CD8-positive, alpha-beta memory T cell (primary cell): Measurements from ENCODE around the gene CPAMD8. TPM values are rescaled to one million over a fixed set of nuclear protein-coding genes. Genes with fewer than 3 reads are reported as not detected.
"Not testable (repeated sequence)": the region's sequence is repeated elsewhere in the genome, so short reads cannot be mapped to it uniquely, and the experiment has no call there.

Experiments used
- CTCF ChIA-PET: fragments of 350-600 bp; sonication (Branson Sonifier 250); formaldehyde crosslinking; loops from one replicate; lab custom pipeline; 2021; ENCODE audit warnings: antibody characterized with exemption; lab: Charles Lee
- POLR2A ChIA-PET: fragments of 350-600 bp; sonication (Branson Sonifier 250); formaldehyde crosslinking; loops from one replicate; lab custom pipeline; 2021; ENCODE audit warnings: antibody characterized with exemption; lab: Charles Lee
- DNase-seq, 5 donors: peaks; one replicate each; pipeline versions ENCODE4 v3.0.0 to v3.0.0-alpha.2; 2020 to 2022; ENCODE audit warnings: mixed read lengths in 1 of 5
- H3K27ac ChIP-seq: one replicate; pipeline ENCODE4 v1.7.0; 2013; ENCODE audit warnings: low read depth, mild to moderate bottlenecking, low read length, moderate library complexity
- H3K27me3 ChIP-seq: 2 replicates; pipeline ENCODE4 v1.7.0; 2013; ENCODE audit warnings: low read length, mild to moderate bottlenecking; ENCODE audit not compliant: insufficient read depth, poor library complexity, severe bottlenecking
- H3K36me3 ChIP-seq: 2 replicates; pipeline ENCODE4 v1.7.0; 2013; ENCODE audit warnings: mild to moderate bottlenecking, low read length, moderate library complexity; ENCODE audit not compliant: insufficient read depth
- H3K4me1 ChIP-seq: 2 replicates; pipeline ENCODE4 v1.7.0; 2013; ENCODE audit warnings: mild to moderate bottlenecking, low read length, moderate library complexity; ENCODE audit not compliant: insufficient read depth
- H3K4me3 ChIP-seq: 2 replicates; pipeline ENCODE4 v1.7.0; 2013; ENCODE audit warnings: mild to moderate bottlenecking, low read length
- H3K9me3 ChIP-seq: 2 replicates; pipeline ENCODE4 v1.7.0; 2013; ENCODE audit warnings: mild to moderate bottlenecking, low read length
- H3K27ac Mint-ChIP-seq, 8 donors: one replicate each; pipeline ENCODE4 v1.8.0; 2020 to 2021; ENCODE audit warnings: mixed read lengths in 8 of 8, mild to moderate bottlenecking in 6 of 8, inconsistent platforms in 3 of 8, moderate library complexity in 3 of 8
- H3K27me3 Mint-ChIP-seq, 2 donors: one replicate each; pipeline ENCODE4 v1.8.0; 2020 to 2021; ENCODE audit warnings: mixed read lengths in 2 of 2, mild to moderate bottlenecking in 1 of 2, moderate library complexity in 1 of 2
- H3K36me3 Mint-ChIP-seq, 3 donors: one replicate each; pipeline ENCODE4 v1.8.0; 2020 to 2021; ENCODE audit warnings: mixed read lengths in 3 of 3, inconsistent platforms in 1 of 3, mild to moderate bottlenecking in 1 of 3
- H3K4me1 Mint-ChIP-seq, 3 donors: one replicate each; pipeline ENCODE4 v1.8.0; 2020 to 2021; ENCODE audit warnings: mixed read lengths in 3 of 3, inconsistent platforms in 1 of 3, mild to moderate bottlenecking in 1 of 3
- H3K4me3 Mint-ChIP-seq, 7 donors: one replicate each; pipeline ENCODE4 v1.8.0; 2020 to 2021; ENCODE audit warnings: mixed read lengths in 7 of 7, mild to moderate bottlenecking in 6 of 7, moderate library complexity in 4 of 7, inconsistent platforms in 2 of 7
- H3K9me3 Mint-ChIP-seq, 5 donors: one replicate each; pipeline ENCODE4 v1.8.0; 2020 to 2022; ENCODE audit warnings: mixed read lengths in 5 of 5, mild to moderate bottlenecking in 3 of 5, moderate library complexity in 2 of 5, inconsistent platforms in 1 of 5
- polyA plus RNA-seq: library from polyadenylated mRNA; unstranded; fragments of 300-500 nt; fragmentation: Illumina TruSeq; gene quantifications from one replicate; pipeline ENCODE4 v1.2.3, GENCODE V29; 2021
- total RNA-seq, 2 experiments: library from RNA; stranded (reverse); gene quantifications; one replicate each; pipeline ENCODE4 v1.2.3, GENCODE V29; 2021

The CPAMD8 gene
- total and polyA plus RNA-seq, 3 experiments from 2014 or later: 0.07 to 0.74 (median 0.18) TPM

GRCh38 chr19:16940626-16941025 lies 86.0 kb downstream of the CPAMD8 start:
- no peaks in the 10 kb centered on the region for H3K36me3 ChIP-seq
- no peak overlapping the region for H3K27ac ChIP-seq
- no peaks in the 10 kb centered on the region for H3K9me3 ChIP-seq
- H3K4me3 ChIP-seq: no peak overlapping the region
- peaks cover 0 to 6% (median 4%) of the 10 kb centered on the region in 5 donors for H3K9me3 Mint-ChIP-seq
- H3K27me3 Mint-ChIP-seq: peaks cover 5 to 10% of the 10 kb centered on the region in 2 donors
- H3K36me3 Mint-ChIP-seq: no peaks in the 10 kb centered on the region
- no peaks in the 10 kb centered on the region for H3K4me1 ChIP-seq
- DNase-seq: no peak
- H3K4me3 Mint-ChIP-seq: no peak overlapping the region
- ChIA-PET CTCF (no interaction called here), POLR2A (no interaction called here)
- no peaks in the 10 kb centered on the region for H3K27me3 ChIP-seq
- peak overlapping the region in 1 of 8 donors; percentile 68 for H3K27ac Mint-ChIP-seq
- H3K4me1 Mint-ChIP-seq: no peaks in the 10 kb centered on the region

GRCh38 chr19:16940063-16940462 lies 86.5 kb downstream of the CPAMD8 start:
- H3K36me3 ChIP-seq, DNase-seq, H3K27me3 ChIP-seq, H3K36me3 Mint-ChIP-seq, H3K9me3 ChIP-seq, POLR2A ChIA-PET, H3K4me3 ChIP-seq, H3K27ac ChIP-seq, CTCF ChIA-PET, H3K4me1 ChIP-seq, H3K4me3 Mint-ChIP-seq, H3K4me1 Mint-ChIP-seq, H3K27ac Mint-ChIP-seq: not testable (repeated sequence)
- Mint-ChIP-seq H3K27me3 (peaks cover 5 to 10% of the 10 kb centered on the region in 2 donors), H3K9me3 (peaks cover 5 to 11% (median 9%) of the 10 kb centered on the region in 5 donors)

DNA sequence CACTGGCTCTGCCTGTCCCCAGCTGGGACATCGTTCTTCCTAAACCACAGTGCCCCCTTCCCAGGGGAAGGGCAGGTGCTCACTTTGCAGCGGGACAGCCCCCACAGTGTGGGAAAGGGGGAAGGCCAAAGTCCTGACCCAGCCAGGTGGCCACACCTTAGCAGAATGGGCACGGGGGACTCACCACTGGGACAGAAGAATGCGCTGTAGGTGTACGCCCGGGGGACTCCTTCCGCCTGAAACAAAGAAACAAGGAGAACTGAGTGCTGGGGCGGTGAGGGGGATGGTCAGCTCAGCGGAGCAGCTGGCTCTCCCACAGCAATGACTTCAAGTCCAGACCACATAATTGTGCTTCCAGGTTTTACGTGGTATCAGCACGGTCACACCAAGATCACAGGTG lies 88.4 kb downstream of the CPAMD8 start:
- H3K36me3 ChIP-seq: no peaks in the 10 kb centered on the region
- H3K9me3 ChIP-seq: no peaks in the 10 kb centered on the region
- no peaks in the 10 kb centered on the region for H3K36me3 Mint-ChIP-seq
- H3K27me3 ChIP-seq: no peaks in the 10 kb centered on the region
- peaks cover 16 to 27% (median 20%) of the 10 kb centered on the region in 5 donors for H3K9me3 Mint-ChIP-seq
- no peak overlapping the region for H3K4me3 Mint-ChIP-seq
- no peaks in the 10 kb centered on the region for H3K4me1 ChIP-seq
- DNase-seq: no peak
- H3K27ac ChIP-seq: no peak overlapping the region
- H3K4me1 Mint-ChIP-seq: no peaks in the 10 kb centered on the region
- no peak overlapping the region for H3K4me3 ChIP-seq
- ChIA-PET CTCF (no interaction called here), POLR2A (no interaction called here)
- H3K27ac Mint-ChIP-seq: no peak overlapping the region
- peaks cover 3 to 5% of the 10 kb centered on the region in 2 donors for H3K27me3 Mint-ChIP-seq

- H3K36me3 ChIP-seq, CTCF ChIA-PET, POLR2A ChIA-PET, H3K4me3 ChIP-seq, H3K27me3 ChIP-seq, H3K9me3 ChIP-seq, H3K4me1 Mint-ChIP-seq, H3K4me1 ChIP-seq, DNase-seq, H3K27me3 Mint-ChIP-seq, H3K4me3 Mint-ChIP-seq, H3K27ac Mint-ChIP-seq, H3K27ac ChIP-seq, H3K36me3 Mint-ChIP-seq: not testable (repeated sequence)
- H3K9me3 Mint-ChIP-seq: peaks cover 16 to 28% (median 21%) of the 10 kb centered on the region in 5 donors
Measured at GRCh38 chr19:16937796-16938195, 88.8 kb downstream of the CPAMD8 start.

DNA sequence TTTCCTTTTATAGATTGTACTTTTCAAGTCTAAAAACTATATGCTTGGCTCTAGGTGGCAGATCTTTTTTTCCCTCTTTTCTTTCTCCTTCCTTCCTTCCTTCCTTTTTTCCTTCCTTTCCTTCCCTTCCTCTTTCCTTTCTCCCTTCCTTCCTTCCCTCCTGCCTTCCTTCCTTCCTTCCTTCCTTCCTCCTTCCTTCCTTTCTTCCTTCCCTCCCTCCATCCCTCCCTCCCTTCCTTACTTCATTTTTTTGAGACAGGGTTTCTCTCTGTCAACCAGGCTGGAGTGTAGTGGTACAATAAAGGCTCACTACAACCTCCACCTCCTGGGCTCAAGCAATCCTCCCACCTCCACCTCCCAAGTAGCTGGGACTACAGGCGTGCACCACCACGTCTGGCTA lies 89.7 kb downstream of the CPAMD8 start:
- Histone ChIP-seq H3K36me3 (no peaks in the 10 kb centered on the region), H3K4me3 (no peak overlapping the region), H3K9me3 (no peaks in the 10 kb centered on the region), H3K4me1 (no peaks in the 10 kb centered on the region), H3K27ac (no peak overlapping the region), H3K27me3 (no peaks in the 10 kb centered on the region)
- Mint-ChIP-seq H3K36me3 (peaks cover 0 to under 1% (median 0%) of the 10 kb centered on the region in 3 donors), H3K4me3 (no peak overlapping the region), H3K27ac (no peak overlapping the region), H3K27me3 (peaks cover 0 to 3% of the 10 kb centered on the region in 2 donors), H3K9me3 (peaks cover 16 to 32% (median 27%) of the 10 kb centered on the region in 5 donors), H3K4me1 (no peaks in the 10 kb centered on the region)
- ChIA-PET CTCF (no interaction called here), POLR2A (no interaction called here)
- no peak for DNase-seq

DNA sequence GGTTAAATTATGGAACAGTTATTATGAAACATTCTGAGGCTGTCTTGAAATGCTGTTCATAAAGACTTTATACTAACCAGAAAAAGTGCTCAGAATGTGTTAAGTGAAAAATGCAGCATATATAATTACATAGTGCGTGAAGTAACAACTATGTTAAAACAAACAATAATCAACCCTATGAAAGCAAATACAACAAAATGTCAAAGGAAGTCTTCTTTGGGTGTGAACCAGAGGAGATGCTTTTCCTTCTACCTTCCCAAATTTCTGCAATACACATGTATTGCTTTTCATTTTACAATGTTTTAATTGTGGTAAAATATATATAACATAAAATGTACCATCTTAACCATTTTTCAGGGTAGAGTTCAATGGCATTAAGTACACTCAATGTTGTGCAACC lies 92.1 kb downstream of the CPAMD8 start:
- no peaks in the 10 kb centered on the region for H3K27me3 ChIP-seq
- Mint-ChIP-seq H3K9me3 (peaks cover 16 to 32% (median 28%) of the 10 kb centered on the region in 5 donors), H3K4me1 (no peaks in the 10 kb centered on the region), H3K27ac (no peak overlapping the region), H3K36me3 (peaks cover 0 to 4% (median 0%) of the 10 kb centered on the region in 3 donors), H3K4me3 (no peak overlapping the region), H3K27me3 (peaks cover 2 to 7% of the 10 kb centered on the region in 2 donors)
- POLR2A ChIA-PET: no interaction called here
- no peaks in the 10 kb centered on the region for H3K9me3 ChIP-seq
- DNase-seq: no peak
- no peaks in the 10 kb centered on the region for H3K36me3 ChIP-seq
- H3K4me1 ChIP-seq: no peaks in the 10 kb centered on the region
- no peak overlapping the region for H3K4me3 ChIP-seq
- H3K27ac ChIP-seq: no peak overlapping the region
- CTCF ChIA-PET: no interaction called here

GRCh38 chr19:16931306-16931705 lies 95.3 kb downstream of the CPAMD8 start:
- no peak overlapping the region for H3K27ac ChIP-seq
- Mint-ChIP-seq H3K4me3 (no peak overlapping the region), H3K9me3 (peaks cover 17 to 48% (median 38%) of the 10 kb centered on the region in 5 donors), H3K27me3 (peaks cover 6 to 33% of the 10 kb centered on the region in 2 donors), H3K36me3 (peaks cover 0 to 10% (median 3%) of the 10 kb centered on the region in 3 donors), H3K27ac (no peak overlapping the region), H3K4me1 (no peaks in the 10 kb centered on the region)
- no peaks in the 10 kb centered on the region for H3K27me3 ChIP-seq
- H3K4me3 ChIP-seq: no peak overlapping the region
- H3K4me1 ChIP-seq: no peaks in the 10 kb centered on the region
- H3K36me3 ChIP-seq: no peaks in the 10 kb centered on the region
- DNase-seq: no peak
- ChIA-PET CTCF (no interaction called here), POLR2A (no interaction called here)
- no peaks in the 10 kb centered on the region for H3K9me3 ChIP-seq

- Mint-ChIP-seq H3K27me3 (peaks cover 6 to 33% of the 10 kb centered on the region in 2 donors), H3K36me3 (peaks cover 0 to 10% (median 3%) of the 10 kb centered on the region in 3 donors), H3K9me3 (peaks cover 16 to 43% (median 32%) of the 10 kb centered on the region in 5 donors), H3K4me3 (no peak overlapping the region), H3K4me1 (no peaks in the 10 kb centered on the region), H3K27ac (no peak overlapping the region)
- Histone ChIP-seq H3K27ac (no peak overlapping the region), H3K27me3 (no peaks in the 10 kb centered on the region), H3K4me1 (no peaks in the 10 kb centered on the region), H3K9me3 (no peaks in the 10 kb centered on the region), H3K36me3 (no peaks in the 10 kb centered on the region), H3K4me3 (no peak overlapping the region)
- POLR2A ChIA-PET: no interaction called here
- CTCF ChIA-PET: no interaction called here
- DNase-seq: no peak
Measured at GRCh38 chr19:16930753-16931152, 95.9 kb downstream of the CPAMD8 start.
